Measurements from ENCODE around the gene CCL4L2.
"Not testable (repeated sequence)": the region's sequence is repeated elsewhere in the genome, so short reads cannot be mapped to it uniquely, and the experiment has no call there.

CCL4L2 gene

DNA sequence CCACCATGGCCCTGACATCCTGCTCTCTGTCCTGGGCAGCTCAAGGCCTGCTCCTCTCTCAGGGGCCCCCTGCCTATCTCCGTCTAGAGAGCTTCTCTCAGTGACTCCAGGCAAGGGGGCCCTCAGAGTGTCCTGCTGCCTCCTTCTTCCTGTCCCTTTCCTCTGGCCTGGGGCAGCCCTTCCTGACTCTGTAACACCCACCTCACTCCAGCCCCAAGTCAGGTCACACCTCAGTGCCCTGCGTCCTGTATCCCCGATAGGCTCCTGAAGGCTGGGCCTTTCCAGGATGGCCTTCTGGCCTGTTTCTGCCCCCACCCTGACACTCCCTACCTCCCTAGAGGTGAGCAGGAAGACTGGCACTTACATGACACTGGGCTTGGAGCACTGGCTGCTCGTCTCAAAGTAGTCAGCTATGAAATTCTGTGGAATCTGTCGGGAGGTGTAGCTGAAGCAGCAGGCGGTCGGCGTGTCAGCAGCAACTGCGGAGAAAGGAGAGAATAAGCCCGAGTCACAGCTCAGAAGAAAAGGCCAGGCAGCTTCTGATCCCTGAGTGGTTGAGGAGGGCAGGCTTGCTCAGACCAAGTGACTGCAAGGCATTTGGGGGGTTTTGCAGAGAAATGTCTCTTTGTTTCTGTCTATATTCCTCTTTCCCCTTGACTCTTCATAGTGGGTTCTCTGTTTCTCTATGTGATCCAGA lies 15.3 kb upstream of the CCL4L2 start:
- no peak for DNase-seq

DNA sequence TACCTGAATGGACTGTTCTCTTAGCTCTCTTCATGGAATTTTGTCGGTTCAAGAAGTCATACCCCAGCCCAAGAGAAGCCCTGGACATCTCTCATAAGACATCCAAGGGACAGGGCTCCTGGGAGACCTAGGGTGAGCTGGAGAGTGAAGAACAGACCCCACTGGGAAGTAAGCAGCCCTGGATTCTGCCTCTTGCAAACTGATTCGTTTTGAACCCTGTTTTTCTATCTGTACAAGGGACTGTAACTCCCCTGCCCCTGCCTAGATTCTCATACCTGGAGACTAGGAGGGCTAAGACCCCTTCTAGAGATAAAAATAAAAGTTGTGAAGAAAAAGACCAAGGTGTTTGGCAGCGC lies 14.8 kb upstream of the CCL4L2 start:
- no peak for DNase-seq

DNA sequence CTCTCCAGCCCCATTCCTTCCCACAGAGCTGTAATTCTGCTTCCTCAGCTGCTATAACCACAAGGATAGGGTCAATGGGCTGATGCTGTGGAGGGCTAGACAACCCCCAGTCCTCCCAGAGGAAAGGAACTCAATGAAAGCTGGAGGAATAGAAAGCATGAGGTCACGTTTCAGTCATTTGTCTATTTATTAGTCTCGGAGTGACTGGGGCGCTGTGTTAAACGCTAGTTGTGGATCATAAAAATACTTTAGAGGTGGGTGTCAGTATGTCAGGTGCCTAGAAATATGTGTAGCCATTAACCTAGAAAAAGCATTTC lies 13.5 kb upstream of the CCL4L2 start:
- no peak for DNase-seq

DNA sequence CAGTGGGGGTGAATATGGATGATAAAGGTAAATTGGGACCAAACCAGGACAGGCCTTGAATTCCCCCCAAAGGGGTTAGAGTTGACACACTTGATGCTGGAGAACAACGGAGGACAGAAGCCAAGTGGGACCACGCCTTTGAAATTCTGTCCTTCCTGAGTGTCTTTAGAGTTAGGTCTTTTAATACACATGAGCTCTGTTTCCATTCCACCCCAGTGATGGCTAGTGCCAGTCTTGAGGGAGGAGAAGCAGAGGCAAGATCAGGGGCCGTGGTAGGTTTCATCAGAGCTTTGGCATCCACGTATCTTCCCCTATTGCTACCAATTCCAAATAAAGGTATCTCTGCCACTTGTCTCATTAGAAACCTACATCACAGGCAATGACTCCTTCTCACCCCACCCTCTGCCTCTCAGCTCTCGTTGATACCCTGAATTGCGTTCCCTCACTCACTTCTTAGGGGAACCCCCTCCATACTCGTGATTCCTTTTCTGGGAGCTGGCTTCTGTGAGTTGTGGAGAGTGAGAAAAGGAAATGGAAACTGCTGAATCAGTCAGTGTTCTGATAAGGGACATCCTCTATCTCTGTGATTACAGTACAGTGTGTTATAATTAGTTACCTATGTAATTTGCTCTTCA lies 11.9 kb upstream of the CCL4L2 start:
- DNase-seq, result no peak

DNA sequence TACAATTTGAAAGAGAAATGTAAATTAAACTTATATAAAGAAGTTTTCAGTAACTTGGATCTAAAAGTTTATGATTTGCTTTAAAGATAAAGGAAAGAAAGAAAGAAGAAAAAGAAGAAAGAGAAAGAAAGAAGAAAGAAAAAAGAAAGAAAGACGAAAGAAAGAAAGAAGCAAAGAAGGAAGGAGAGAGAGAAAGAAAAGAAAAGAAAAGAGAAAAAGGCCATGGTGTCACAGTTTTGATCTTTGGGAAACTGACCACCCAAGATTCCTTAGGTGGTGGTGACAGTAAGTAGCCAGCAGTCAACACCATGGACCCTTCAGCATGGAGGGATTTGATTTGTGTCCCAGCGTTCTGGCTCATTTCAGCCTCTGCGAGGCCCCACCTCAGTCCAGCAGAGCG lies 9.8 kb upstream of the CCL4L2 start:
- DNase-seq, result not testable (repeated sequence)

DNA sequence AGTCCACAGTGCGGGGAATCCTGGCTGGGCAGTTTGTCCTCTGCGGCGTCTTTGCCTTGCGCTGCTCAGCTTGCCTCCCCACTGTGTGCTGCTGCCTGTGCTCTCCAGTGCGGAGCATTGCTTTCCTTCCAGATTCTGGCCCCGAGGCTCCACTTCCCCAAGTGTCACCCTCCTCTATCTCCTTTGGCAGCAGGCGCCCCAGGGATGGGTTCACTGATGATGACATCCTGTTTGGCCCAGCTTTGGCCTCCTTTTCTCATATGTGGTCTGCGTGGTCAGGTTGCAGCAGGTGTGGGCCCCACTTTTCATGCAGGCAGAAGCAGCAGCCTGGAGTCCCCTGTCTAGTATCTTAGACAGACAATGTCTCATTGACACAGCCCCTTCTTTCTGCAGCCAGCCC lies 9.4 kb upstream of the CCL4L2 start:
- not testable (repeated sequence) for DNase-seq

DNA sequence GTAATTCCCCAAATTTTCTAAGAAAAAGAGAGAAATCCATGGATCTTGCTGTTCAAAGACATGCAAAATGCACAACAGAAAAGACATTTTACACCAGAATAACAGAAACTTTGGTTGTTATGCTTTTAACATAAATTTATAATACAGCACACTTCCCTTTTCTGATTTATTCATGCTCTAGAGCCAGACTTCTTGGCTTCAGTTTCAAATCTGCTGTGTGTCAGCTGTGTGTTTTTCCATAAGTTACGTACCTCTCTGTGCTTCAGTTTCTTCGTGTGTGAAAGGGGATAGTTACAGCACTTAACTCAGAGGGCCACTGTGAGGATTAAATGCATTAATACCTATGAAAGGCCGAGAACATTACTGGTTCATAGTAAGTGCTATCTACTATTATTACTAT lies 7.5 kb upstream of the CCL4L2 start:
- no peak for DNase-seq

DNA sequence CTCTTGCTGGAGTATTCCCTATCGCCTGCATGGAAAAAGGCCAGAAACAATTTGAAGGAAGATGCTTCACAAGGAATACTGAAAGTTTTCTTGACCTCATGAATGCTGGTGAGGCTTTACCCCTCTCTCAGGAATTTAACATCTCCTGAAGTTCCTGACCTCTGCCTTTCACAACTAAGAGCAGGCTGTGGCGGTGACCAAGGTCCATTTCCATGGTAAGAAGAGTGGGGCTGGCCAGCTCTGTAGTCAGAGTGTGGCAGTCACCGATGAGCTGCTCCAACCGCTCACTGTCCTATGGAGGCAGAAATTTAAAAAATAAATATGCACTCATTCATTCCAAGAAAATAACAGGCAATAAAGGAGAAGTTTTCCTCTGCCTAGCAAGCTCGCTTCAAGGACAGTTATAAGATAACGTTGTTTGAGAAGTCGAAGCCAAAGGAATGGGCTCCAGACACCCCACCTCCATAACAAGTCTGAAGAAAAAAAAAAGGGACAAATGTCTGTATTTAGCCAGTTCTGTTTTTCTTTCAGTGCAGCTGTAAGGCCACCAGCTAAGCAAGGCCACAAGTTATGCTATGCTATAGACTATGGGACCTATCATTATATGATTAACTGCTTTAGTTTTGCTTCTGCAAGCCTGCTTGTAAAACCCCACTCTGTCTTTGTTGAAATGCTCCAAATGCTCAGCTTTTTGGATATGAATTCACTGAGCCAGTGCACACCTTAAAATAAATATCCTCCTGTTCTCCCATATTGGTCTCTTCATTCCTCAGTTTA lies 6.0 kb upstream of the CCL4L2 start:
- no peak for DNase-seq

DNA sequence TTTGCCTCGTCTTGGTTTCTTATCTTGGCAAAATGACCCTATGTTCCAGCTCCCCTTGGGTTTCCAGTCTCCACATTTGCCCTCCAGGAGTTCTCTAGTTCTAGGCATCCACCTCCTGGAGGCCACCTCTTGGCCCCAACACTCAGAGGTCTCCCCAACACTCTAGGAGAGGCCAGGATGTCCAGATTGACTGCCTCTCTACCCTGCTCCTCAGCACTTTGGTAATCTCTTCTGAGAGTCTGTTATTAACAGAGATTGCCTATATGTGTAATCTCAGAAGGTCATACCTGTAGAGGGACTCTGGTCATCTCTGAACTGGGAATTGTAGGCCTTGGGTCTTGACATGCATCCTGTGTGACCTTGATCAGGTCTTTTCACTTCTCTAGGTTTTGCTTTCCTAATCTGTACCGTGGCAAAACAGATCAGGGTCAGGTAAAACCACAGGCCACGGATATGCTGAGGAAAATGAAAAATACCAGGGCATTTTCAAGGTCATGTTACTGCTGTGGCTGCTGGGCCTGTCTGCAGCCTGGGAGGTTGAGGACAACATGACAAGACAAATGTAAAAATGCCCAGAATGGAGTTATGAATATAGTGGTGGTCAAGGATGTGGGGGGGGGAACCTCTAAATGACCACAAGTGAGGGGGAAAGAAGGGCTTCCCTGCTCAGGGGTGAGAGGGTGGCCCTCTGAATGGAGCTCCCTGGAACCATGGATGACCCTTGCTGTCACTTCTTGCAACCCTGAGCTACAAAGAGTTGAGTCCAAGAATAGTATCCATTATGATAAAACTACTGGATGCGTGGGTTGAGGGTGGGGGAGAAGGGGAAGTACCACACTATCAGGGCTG lies 5.0 kb upstream of the CCL4L2 start:
- DNase-seq, result no peak

DNA sequence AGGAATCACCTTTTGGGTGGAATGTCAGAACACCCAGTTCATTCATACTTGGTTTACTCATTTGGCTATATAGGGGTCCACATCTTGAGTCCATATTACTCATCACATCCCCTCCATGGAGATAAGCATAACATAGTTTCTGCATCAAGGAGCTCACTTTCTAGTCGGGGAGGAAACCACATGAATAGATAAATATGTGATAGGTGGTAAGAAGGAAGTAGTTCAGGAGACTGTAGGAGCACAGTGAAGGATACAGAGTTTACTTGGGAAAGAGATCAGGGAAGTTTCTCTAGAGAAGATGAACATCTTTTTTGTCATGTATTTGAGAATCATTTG lies 4.4 kb upstream of the CCL4L2 start:
- not testable (repeated sequence) for DNase-seq

DNA sequence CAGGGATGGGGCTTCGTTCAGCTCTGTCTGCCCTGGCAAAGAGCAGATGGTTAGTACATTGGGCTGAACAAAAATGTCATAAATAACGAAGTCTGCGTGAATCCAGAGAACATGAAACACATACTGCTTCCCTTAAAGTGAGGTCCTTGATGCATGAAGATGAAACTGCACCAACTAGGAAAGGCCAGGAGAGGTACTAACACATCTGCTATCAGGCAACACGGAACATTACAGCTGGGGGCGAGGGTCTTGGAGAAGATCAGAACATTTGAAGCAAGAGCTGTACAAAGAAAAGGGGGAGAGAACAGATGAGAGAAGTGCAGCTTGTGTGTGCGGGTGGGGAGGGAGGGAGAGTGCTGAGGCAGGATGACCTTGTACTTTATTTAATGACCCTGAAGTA lies 3.5 kb upstream of the CCL4L2 start:
- not testable (repeated sequence) for DNase-seq

DNA sequence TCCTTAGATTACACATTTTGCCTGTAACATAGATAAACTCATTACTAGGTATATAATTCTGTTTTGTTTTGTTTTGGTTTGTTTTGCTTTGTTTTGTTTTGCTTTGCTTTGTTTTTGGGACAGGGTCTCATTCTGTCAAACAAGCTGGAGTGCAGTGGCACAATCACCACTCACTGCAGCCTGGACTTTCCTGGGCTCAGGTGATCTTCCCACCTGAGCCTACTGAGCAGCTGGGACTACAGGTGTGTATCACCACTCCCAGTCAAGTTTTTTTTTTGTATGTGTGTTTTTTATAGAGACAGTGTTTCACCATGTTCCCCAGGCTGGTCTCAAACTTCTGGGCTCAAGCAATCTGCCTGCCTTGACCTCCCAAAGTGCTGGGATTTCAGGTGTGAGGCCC lies 1.3 kb upstream of the CCL4L2 start:
- no peak for DNase-seq

DNA sequence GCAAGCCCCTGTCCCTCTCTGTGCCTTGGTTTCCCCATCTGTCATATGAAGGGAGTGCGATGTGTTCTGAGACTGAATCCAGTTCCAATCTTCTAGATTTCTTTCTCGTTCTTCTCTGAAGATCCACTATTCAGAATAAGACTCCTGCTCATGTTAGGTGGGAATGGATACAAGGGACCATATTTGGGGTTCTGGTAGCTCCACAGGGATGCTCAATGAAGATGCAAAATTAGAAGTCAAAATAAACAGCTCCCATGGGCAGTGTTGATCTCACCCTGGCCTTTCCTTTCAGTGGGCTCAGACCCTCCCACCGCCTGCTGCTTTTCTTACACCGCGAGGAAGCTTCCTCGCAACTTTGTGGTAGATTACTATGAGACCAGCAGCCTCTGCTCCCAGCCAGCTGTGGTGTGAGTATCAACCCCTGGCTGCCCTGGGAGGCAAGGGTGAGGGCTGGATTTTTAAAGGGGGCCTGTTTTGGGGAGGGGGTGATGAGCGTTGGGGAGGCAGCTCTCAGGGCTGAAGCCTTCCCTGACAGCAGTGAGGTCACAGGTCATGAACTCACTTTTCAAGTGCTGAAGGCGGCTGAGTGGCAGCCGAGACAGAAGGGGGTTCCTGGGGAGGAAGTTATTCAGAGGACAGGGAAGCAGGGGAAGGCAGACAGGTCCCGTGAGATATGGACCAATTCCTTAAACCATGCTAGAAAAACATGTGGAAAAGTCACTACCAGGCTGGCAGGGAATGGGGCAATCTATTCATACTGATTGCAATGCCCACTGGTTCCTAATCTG lies 815 bp downstream of the CCL4L2 start:
- not testable (repeated sequence) for DNase-seq

DNA sequence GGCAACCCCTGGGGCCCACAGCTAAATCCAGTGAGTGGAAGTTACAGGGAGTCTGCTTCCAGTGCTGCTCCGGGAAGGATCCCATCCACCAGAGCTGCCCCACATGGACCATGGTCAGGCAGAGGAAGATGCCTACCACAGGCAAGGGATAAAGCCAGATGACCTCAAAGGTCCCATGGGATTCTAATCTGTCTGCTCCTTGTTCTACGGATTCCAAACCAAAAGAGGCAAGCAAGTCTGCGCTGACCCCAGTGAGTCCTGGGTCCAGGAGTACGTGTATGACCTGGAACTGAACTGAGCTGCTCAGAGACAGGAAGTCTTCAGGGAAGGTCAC lies 1.4 kb downstream of the CCL4L2 start:
- DNase-seq, result no peak

DNA sequence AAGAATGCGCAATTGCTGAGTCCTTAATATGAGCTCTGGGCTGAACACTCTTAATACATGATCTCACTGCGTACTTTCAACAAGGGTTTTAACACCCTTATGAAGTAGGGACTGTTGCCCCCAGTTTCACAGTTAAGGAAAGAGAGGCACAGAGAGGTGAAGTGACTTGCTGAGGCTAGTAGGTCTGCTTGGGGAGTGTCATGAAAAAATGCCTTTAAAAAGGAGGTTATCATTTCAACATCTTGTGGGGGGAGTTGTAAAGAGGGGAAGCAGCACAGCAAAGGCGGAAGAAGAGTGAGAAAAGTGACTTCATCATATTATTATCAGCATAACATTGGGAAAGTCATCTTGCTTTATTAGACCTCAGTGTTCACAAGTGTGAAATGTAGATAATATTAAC lies 2.1 kb downstream of the CCL4L2 start:
- DNase-seq, result no peak

DNA sequence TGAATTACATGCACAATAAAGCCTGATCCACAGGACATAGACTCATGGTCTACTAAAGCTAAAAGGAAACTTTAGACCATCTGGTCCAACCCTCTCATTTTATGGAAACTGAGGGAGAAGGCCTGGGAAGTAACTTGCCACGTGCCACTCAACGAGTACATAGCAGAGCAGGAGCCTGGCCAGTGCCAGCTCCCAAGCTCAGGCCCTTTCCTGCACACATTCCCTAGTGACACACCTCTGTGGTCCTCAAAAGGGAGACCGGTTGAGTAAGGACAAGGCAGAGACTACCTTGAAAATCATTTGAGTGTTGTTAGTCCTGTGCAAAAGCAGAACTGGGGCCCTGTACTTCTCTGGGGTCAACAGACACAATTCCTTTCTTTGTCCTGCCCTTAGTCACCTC lies 2.8 kb downstream of the CCL4L2 start:
- DNase-seq, result no peak

DNA sequence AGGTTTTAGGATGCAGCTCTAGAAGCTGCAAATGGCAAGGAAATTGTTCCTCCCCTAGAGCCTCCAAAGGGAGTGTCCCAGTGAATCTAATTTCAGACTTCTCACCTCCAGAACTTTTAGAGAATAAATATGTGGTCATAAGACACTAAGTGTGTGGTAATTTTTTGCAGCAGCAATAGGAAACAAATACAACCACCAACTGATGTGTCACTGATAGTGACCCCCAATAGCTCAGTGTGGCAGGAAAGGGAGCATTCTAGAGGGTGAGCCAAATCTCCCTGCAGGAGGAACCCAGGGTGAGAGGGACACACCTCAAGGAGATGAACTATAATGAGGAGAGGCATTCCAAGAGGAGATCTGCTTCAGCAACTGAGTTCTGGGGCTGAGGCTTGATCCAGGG lies 4.1 kb downstream of the CCL4L2 start:
- no peak for DNase-seq

DNA sequence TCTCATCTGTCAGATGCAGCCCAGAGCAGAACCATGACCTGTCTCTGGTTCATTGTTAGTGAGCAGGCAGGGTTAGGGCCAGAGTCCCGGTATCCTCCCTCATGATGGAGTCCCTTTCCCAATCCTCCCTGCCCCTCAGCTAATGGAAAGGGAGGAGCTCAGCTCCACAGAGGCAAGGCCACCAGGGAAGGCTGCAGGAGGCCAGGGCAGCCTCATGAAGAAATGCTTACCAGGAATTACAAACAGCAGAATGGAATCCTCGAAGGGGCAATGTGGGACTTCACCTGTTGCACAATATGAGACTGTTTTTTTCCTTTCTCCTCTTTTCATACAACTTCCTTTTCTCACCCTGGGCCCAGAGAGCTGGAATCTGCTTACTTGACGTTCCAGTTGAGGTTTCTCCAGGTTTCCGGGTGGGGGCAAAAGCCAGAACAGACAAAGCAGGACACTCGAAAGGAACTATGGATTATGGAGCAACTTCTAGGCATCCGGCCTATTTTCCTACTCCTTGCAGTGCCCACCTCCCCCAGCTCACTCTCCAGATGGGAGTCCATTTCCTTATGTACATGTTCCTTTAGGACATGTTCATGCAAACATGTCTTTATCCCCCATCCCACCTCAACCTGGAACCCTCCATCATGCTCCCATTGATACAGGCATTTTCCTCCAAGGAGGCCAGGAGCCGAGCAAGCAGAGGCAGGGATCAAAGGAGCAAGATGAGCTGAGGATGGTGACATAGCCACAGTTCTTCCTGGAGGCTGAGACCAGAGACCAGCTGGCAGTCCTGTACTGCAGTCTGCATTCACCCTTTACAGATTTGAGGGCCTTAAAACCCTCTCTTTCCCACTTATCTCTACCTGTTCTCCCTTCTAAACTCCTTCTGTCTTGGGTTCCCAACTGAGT lies 4.8 kb downstream of the CCL4L2 start:
- not testable (repeated sequence) for DNase-seq

DNA sequence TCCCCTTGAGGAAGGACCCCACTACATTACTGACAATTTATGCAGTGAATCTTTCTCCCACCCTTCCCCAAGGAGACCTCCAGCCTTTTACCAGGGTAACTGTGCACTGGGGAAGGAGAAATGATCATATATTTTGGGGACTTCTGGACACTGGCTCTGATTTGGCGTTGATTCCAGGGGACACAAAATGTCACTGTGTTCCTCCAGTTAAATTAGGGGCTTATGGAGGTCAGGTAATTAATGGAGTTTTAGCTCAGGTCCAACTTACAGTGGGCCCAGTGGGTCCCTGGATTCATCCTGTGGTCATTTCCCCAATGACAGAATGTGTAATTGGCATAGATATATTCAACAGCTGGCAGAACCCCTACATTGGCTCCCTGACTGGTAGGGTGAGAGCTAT lies 8.7 kb downstream of the CCL4L2 start:
- DNase-seq, result not testable (repeated sequence)

DNA sequence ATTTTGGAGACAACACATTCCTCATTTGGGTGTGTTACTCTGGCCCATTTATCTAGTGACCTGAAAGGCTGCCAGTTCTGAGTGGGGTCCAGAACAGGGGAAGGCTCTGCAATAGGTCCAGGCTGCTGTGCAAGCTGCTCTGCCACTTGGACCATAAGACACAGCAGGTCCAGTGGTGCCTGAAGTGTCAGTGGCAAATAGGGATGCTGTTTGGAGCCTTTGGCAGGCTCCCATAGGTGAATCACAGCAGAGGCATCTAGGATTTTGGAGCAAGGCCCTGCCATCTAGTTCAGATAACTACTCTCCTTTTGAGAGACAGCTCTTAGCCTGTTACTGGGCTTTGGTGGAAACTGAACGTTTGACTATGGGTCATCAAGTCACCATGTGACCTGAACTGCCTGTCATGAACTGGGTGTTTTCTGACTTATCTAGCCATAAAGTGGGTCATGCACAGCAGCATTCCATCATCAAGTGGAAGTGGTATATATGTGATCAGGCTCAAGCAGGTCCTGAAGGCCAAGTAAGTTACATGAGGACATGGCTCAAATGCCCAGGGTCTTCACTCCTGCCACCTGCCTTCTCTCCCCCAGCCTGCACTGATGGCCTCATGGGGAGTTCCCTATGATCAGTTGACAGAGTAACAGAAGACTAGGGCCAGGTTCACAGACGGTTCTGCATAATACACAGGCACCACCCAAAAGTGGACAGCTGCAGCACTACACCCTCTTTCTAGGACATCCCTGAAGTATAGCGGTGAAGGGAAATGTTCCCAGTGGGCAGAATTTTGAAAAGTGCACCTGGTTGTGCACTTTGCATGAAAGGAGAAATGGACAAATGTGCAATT lies 10.1 kb downstream of the CCL4L2 start:
- DNase-seq, result not testable (repeated sequence)

Data from fibroblast of skin of back (primary cell).